ENCODE data around the gene CRACR2B.

Gene CRACR2B

DNA sequence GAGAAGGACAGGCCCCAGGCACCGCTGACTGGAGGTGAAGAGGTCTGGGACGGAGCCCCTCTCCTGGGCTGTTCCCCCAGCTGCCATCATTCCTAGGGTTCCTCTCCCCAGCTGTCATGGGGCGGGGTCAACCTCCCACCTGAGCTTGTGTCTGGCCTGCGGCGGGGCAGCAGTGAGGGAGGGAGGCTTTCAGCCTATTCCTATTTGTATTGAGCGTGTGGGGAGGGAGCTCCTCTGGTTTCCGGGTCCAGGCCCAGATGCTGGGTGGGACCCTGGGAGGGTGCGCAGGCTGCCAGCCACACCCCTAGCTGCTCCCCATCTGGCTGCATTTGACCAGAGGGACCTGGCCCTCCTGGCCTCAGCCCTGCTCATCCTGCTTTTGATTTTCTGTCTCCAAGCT lies 28.7 kb downstream of the CRACR2B start:
- WGBS: 95% methylated on average over 7 of the region's 8 CpGs

DNA sequence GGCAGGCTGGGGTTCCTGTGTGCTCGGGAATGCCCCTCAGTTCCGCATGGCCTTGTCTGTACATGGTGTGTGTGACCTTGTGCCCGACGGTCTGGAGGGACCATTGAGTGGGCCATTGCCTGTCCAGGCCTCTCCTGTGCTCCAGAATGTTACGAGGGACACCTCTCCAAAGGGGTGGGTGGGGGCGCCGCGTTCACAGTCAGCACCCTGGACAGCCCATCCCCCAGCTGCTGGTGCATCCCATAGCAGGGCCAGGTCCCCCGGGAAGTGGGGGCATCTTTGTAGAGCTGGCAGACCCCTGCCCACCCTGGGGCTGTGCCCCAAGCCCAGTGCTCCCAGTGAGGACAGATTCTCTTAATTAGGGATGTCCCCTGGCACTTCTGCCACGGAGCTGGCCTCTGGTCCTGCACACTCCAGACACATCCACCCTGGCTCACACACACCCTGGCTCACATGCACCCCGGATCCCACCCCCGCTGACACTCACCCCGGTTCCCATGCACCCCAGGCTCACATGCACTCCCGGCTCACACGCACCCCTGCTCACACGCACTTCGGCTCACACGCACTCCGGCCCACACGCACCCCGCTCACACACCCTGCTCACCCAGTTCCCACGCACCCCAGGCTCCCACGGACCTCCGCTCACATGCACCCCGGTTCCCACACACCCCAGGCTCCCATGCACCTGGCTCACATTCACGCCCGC lies 30.5 kb downstream of the CRACR2B start:
- Histone ChIP-seq H3K14ac (ENCODE audit: low read length in 2 of 2) (peak overlapping the region in 1 of 2 experiments; percentile 9), H3K4me1 (ENCODE audit: control insufficient read depth, insufficient read depth, low read depth, low read length) (peaks cover 62% of the 10 kb centered on the region), H3K18ac (ENCODE audit: low read depth in 1 of 2, low read length in 2 of 2) (no peak overlapping the region), H2AK5ac (ENCODE audit: low read length, severe bottlenecking) (no peak overlapping the region), H3K4ac (ENCODE audit: low read depth in 1 of 2, low read length in 2 of 2) (no peak overlapping the region), H3K4me3 (ENCODE audit: insufficient read depth in 1 of 2, low read depth in 1 of 2, low read length in 2 of 2) (no peak overlapping the region), H3K36me3 (ENCODE audit: control insufficient read depth in 1 of 2, insufficient read depth in 2 of 2, low read depth in 1 of 2, low read length in 2 of 2) (peaks cover 16 to 63% of the 10 kb centered on the region in 2 experiments), H3K79me1 (replicated peaks; ENCODE audit: low read length, poor library complexity, severe bottlenecking) (peaks cover 29% of the 10 kb centered on the region), H3K23ac (ENCODE audit: low read length in 2 of 2) (no peak overlapping the region), H3K27me3 (ENCODE audit: control insufficient read depth in 1 of 2, insufficient read depth in 1 of 2, low read length in 2 of 2) (no peaks in the 10 kb centered on the region), H4K91ac (ENCODE audit: low read length) (no peak overlapping the region), H2AFZ (ENCODE audit: low read depth, low read length) (no peak overlapping the region), H3K27ac (ENCODE audit: low read length, poor library complexity, severe bottlenecking) (no peak overlapping the region), H2BK5ac (ENCODE audit: low read depth, low read length, poor library complexity, severe bottlenecking) (no peak overlapping the region), H4K8ac (ENCODE audit: low read length) (peak overlapping the region; percentile 31), H3K4me2 (ENCODE audit: low read length, poor library complexity, severe bottlenecking) (no peak overlapping the region), H2BK120ac (ENCODE audit: low read depth, low read length) (no peak overlapping the region), H3K9ac (ENCODE audit: low read length) (no peak overlapping the region), H2BK12ac (ENCODE audit: low read length in 2 of 2) (peak overlapping the region in 1 of 2 experiments; percentile 4), H3K9me3 (ENCODE audit: control insufficient read depth, low read length) (no peaks in the 10 kb centered on the region), H2BK15ac (ENCODE audit: low read depth, poor library complexity, severe bottlenecking) (no peak overlapping the region)
- DNase-seq: no peak
- WGBS: 89% methylated on average over 27 of the region's 27 CpGs

More for the DNA sequence above, 28.7 kb downstream of the CRACR2B start:
- H3K23ac ChIP-seq (ENCODE audit: low read length in 2 of 2): no peak overlapping the region
- no peaks in the 10 kb centered on the region for H3K9me3 ChIP-seq (ENCODE audit: control insufficient read depth, low read length)
- no peak overlapping the region for H2BK5ac ChIP-seq (ENCODE audit: low read depth, low read length, poor library complexity, severe bottlenecking)
- no peak overlapping the region for H4K8ac ChIP-seq (ENCODE audit: low read length)
- H2AK5ac ChIP-seq (ENCODE audit: low read length, severe bottlenecking): no peak overlapping the region
- no peak overlapping the region for H3K4me2 ChIP-seq (ENCODE audit: low read length, poor library complexity, severe bottlenecking)
- peaks cover 36% of the 10 kb centered on the region for H3K79me1 ChIP-seq (replicated peaks; ENCODE audit: low read length, poor library complexity, severe bottlenecking)
- no peak overlapping the region for H3K9ac ChIP-seq (ENCODE audit: low read length)
- H2BK120ac ChIP-seq (ENCODE audit: low read depth, low read length): no peak overlapping the region
- no peak overlapping the region for H4K91ac ChIP-seq (ENCODE audit: low read length)
- no peak overlapping the region for H3K4me3 ChIP-seq (ENCODE audit: insufficient read depth in 1 of 2, low read depth in 1 of 2, low read length in 2 of 2)
- no peak overlapping the region for H2BK12ac ChIP-seq (ENCODE audit: low read length in 2 of 2)
- H3K18ac ChIP-seq (ENCODE audit: low read depth in 1 of 2, low read length in 2 of 2): no peak overlapping the region
- no peak overlapping the region for H3K27ac ChIP-seq (ENCODE audit: low read length, poor library complexity, severe bottlenecking)
- H3K36me3 ChIP-seq (ENCODE audit: control insufficient read depth in 1 of 2, insufficient read depth in 2 of 2, low read depth in 1 of 2, low read length in 2 of 2): peaks cover 7 to 60% of the 10 kb centered on the region in 2 experiments
- H3K27me3 ChIP-seq (ENCODE audit: control insufficient read depth in 1 of 2, insufficient read depth in 1 of 2, low read length in 2 of 2): no peaks in the 10 kb centered on the region
- peaks cover 64% of the 10 kb centered on the region for H3K4me1 ChIP-seq (ENCODE audit: control insufficient read depth, insufficient read depth, low read depth, low read length)
- no peak overlapping the region for H3K14ac ChIP-seq (ENCODE audit: low read length in 2 of 2)
- no peak for DNase-seq
- peak overlapping the region in 1 of 2 experiments; percentile 16 for H3K4ac ChIP-seq (ENCODE audit: low read depth in 1 of 2, low read length in 2 of 2)
- H2AFZ ChIP-seq (ENCODE audit: low read depth, low read length): no peak overlapping the region
- H2BK15ac ChIP-seq (ENCODE audit: low read depth, poor library complexity, severe bottlenecking): no peak overlapping the region

DNA sequence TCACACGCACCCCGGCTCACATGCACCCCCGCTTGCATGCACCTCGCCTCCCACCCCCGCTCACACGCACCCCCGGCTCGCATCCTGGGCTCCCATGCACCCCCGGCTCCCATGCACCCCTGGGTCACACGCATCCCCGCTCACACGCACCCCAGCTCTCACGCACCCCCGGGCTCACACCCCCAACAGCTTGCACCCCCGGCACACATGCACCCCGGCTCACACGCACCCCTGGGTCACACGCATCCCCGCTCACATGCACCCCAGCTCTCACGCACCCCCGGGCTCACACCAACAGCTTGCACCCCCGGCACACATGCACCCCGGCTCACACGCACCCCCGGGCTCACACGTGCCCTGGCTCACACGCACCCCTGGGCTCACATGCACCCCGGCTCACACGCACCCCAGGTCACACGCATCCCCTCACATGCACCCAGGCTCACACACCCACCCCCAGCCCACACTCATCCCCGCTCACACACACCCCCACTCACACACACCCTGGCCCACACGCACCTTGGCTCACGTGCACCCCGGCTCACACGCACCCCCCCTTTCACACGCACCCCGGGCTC lies 31.1 kb downstream of the CRACR2B start:
- no peak overlapping the region for H2BK5ac ChIP-seq (ENCODE audit: low read depth, low read length, poor library complexity, severe bottlenecking)
- peak overlapping the region; percentile 32 for H4K91ac ChIP-seq (ENCODE audit: low read length)
- no peak overlapping the region for H3K27ac ChIP-seq (ENCODE audit: low read length, poor library complexity, severe bottlenecking)
- no peak overlapping the region for H3K4me3 ChIP-seq (ENCODE audit: insufficient read depth in 1 of 2, low read depth in 1 of 2, low read length in 2 of 2)
- peak overlapping the region in 1 of 2 experiments; percentile 58 for H2BK12ac ChIP-seq (ENCODE audit: low read length in 2 of 2)
- H2BK120ac ChIP-seq (ENCODE audit: low read depth, low read length): no peak overlapping the region
- H3K9me3 ChIP-seq (ENCODE audit: control insufficient read depth, low read length): no peaks in the 10 kb centered on the region
- H2BK15ac ChIP-seq (ENCODE audit: low read depth, poor library complexity, severe bottlenecking): no peak overlapping the region
- H3K4ac ChIP-seq (ENCODE audit: low read depth in 1 of 2, low read length in 2 of 2): peak overlapping the region in 1 of 2 experiments; percentile 26
- no peak overlapping the region for H2AFZ ChIP-seq (ENCODE audit: low read depth, low read length)
- H3K18ac ChIP-seq (ENCODE audit: low read depth in 1 of 2, low read length in 2 of 2): no peak overlapping the region
- 96% methylated on average over 37 of the region's 37 CpGs for WGBS
- DNase-seq: no peak
- H3K79me1 ChIP-seq (replicated peaks; ENCODE audit: low read length, poor library complexity, severe bottlenecking): peaks cover 26% of the 10 kb centered on the region
- H4K8ac ChIP-seq (ENCODE audit: low read length): no peak overlapping the region
- H2AK5ac ChIP-seq (ENCODE audit: low read length, severe bottlenecking): no peak overlapping the region
- H3K36me3 ChIP-seq (ENCODE audit: control insufficient read depth in 1 of 2, insufficient read depth in 2 of 2, low read depth in 1 of 2, low read length in 2 of 2): peaks cover 22 to 64% of the 10 kb centered on the region in 2 experiments
- H3K4me2 ChIP-seq (ENCODE audit: low read length, poor library complexity, severe bottlenecking): no peak overlapping the region
- peak overlapping the region in 1 of 2 experiments; percentile 89 for H3K14ac ChIP-seq (ENCODE audit: low read length in 2 of 2)
- no peak overlapping the region for H3K23ac ChIP-seq (ENCODE audit: low read length in 2 of 2)
- no peaks in the 10 kb centered on the region for H3K27me3 ChIP-seq (ENCODE audit: control insufficient read depth in 1 of 2, insufficient read depth in 1 of 2, low read length in 2 of 2)
- peaks cover 66% of the 10 kb centered on the region for H3K4me1 ChIP-seq (ENCODE audit: control insufficient read depth, insufficient read depth, low read depth, low read length)
- no peak overlapping the region for H3K9ac ChIP-seq (ENCODE audit: low read length)

DNA sequence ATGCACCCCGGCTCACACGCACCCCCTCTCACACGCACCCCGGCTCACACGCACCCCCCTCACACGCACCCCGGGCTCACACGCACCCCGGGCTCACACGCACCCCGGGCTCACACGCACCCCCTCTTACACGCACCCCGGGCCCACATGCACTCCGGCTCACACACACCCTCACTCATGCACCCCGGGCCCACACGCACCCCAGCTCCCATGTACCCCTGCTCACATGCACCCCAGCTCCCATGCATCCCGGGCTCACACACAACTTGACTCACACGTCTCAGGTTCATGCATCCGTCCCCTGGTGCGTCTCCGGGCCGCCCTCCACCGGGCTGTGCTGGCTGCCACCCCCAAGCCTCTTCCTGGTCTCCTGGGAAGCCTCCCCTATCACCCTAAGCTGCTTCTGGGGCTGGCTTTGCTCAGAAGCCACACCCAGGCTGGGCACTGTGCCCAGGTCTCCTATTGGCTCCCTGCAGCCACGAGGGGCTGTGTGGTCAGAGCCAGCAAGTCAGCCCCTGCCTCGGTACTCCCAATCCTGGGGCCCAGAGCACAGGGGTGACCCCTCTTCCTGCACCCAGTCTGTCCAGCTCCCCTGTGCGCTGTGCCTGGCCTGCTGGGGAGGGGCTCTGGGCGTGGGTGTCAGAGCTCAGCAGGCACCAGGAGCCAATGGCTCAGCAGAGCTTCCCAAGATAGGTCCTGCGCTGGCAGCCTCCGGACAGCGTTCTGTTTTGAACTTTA lies 31.8 kb downstream of the CRACR2B start:
- Histone ChIP-seq H3K23ac (ENCODE audit: low read length in 2 of 2) (no peak overlapping the region), H3K4me1 (ENCODE audit: control insufficient read depth, insufficient read depth, low read depth, low read length) (peaks cover 70% of the 10 kb centered on the region), H3K4ac (ENCODE audit: low read depth in 1 of 2, low read length in 2 of 2) (peak overlapping the region in 1 of 2 experiments; percentile 47), H3K79me1 (replicated peaks; ENCODE audit: low read length, poor library complexity, severe bottlenecking) (peaks cover 26% of the 10 kb centered on the region), H2BK5ac (ENCODE audit: low read depth, low read length, poor library complexity, severe bottlenecking) (no peak overlapping the region), H3K27me3 (ENCODE audit: control insufficient read depth in 1 of 2, insufficient read depth in 1 of 2, low read length in 2 of 2) (no peaks in the 10 kb centered on the region), H3K14ac (ENCODE audit: low read length in 2 of 2) (peak overlapping the region in 1 of 2 experiments; percentile 86), H2BK12ac (ENCODE audit: low read length in 2 of 2) (peak overlapping the region in 1 of 2 experiments; percentile 75), H4K91ac (ENCODE audit: low read length) (peak overlapping the region; percentile 66), H3K4me3 (ENCODE audit: insufficient read depth in 1 of 2, low read depth in 1 of 2, low read length in 2 of 2) (peak overlapping the region; percentile 35 to 45), H3K9ac (ENCODE audit: low read length) (peak overlapping the region; percentile 54), H2BK15ac (ENCODE audit: low read depth, poor library complexity, severe bottlenecking) (no peak overlapping the region), H3K27ac (ENCODE audit: low read length, poor library complexity, severe bottlenecking) (peak overlapping the region; percentile 45), H2BK120ac (ENCODE audit: low read depth, low read length) (peak overlapping the region; percentile 37), H2AFZ (ENCODE audit: low read depth, low read length) (no peak overlapping the region), H3K36me3 (ENCODE audit: control insufficient read depth in 1 of 2, insufficient read depth in 2 of 2, low read depth in 1 of 2, low read length in 2 of 2) (peaks cover 28 to 64% of the 10 kb centered on the region in 2 experiments), H4K8ac (ENCODE audit: low read length) (peak overlapping the region; percentile 78), H3K18ac (ENCODE audit: low read depth in 1 of 2, low read length in 2 of 2) (peak overlapping the region; percentile 38 to 86), H3K9me3 (ENCODE audit: control insufficient read depth, low read length) (no peaks in the 10 kb centered on the region), H3K4me2 (ENCODE audit: low read length, poor library complexity, severe bottlenecking) (peak overlapping the region; percentile 40), H2AK5ac (ENCODE audit: low read length, severe bottlenecking) (peak overlapping the region; percentile 68)
- WGBS: 89% methylated on average over 29 of the region's 31 CpGs
- peak; percentile 68 for DNase-seq
